Progenitor cell of endocrine pancreas (in vitro differentiated cells): ENCODE measurements around the gene HRH3. TPM values are rescaled to one million over a fixed set of nuclear protein-coding genes. Genes with fewer than 3 reads are reported as not detected.

Source experiments
- DNase-seq: peaks from one replicate; pipeline ENCODE4 v3.0.0; 2021; ENCODE audit warnings: low spot score; ENCODE audit not compliant: unreplicated experiment
- H3K27ac Mint-ChIP-seq: 2 replicates; pipeline ENCODE4 v1.8.0; 2021; ENCODE audit warnings: mild to moderate bottlenecking, moderate library complexity, mixed read lengths
- H3K27me3 Mint-ChIP-seq: 2 replicates; pipeline ENCODE4 v1.8.0; 2021; ENCODE audit warnings: mixed read lengths
- H3K36me3 Mint-ChIP-seq: 2 replicates; pipeline ENCODE4 v1.8.0; 2022; ENCODE audit warnings: mixed read lengths; ENCODE audit not compliant: insufficient read depth
- H3K4me1 Mint-ChIP-seq: 2 replicates; pipeline ENCODE4 v1.8.0; 2021; ENCODE audit warnings: low read depth, mixed read lengths
- H3K4me3 Mint-ChIP-seq: 2 replicates; pipeline ENCODE4 v1.8.0; 2021; ENCODE audit warnings: low read depth, mild to moderate bottlenecking, moderate library complexity, mixed read lengths
- H3K9me3 Mint-ChIP-seq: 2 replicates; pipeline ENCODE4 v1.8.0; 2021; ENCODE audit warnings: low read depth, mixed read lengths
- CTCF ChIP-seq: fragments of 200-600 bp; sonication (generic); IDR thresholded peaks from one replicate; pipeline ENCODE4 v1.5.0; 2021; ENCODE audit warnings: antibody characterized with exemption, mild to moderate bottlenecking; ENCODE audit not compliant: unreplicated experiment
- total RNA-seq: library from RNA; stranded (reverse); gene quantifications from 2 replicates; pipeline ENCODE4 v1.2.1, GENCODE V29; 2021

HRH3 gene
- total RNA-seq, 1 donor from 2014 or later, result 0.10 TPM

- no peak for TF ChIP-seq CTCF
- Mint-ChIP-seq H3K4me3 (no peak overlapping the region), H3K27me3 (peaks cover 18% of the 10 kb centered on the region), H3K4me1 (peaks cover 6% of the 10 kb centered on the region), H3K9me3 (no peaks in the 10 kb centered on the region), H3K36me3 (no peaks in the 10 kb centered on the region), H3K27ac (no peak overlapping the region)
- DNase-seq, result no peak
Observed at GRCh38 chr20:62209850-62210495, 10.1 kb downstream of the HRH3 start.

DNA sequence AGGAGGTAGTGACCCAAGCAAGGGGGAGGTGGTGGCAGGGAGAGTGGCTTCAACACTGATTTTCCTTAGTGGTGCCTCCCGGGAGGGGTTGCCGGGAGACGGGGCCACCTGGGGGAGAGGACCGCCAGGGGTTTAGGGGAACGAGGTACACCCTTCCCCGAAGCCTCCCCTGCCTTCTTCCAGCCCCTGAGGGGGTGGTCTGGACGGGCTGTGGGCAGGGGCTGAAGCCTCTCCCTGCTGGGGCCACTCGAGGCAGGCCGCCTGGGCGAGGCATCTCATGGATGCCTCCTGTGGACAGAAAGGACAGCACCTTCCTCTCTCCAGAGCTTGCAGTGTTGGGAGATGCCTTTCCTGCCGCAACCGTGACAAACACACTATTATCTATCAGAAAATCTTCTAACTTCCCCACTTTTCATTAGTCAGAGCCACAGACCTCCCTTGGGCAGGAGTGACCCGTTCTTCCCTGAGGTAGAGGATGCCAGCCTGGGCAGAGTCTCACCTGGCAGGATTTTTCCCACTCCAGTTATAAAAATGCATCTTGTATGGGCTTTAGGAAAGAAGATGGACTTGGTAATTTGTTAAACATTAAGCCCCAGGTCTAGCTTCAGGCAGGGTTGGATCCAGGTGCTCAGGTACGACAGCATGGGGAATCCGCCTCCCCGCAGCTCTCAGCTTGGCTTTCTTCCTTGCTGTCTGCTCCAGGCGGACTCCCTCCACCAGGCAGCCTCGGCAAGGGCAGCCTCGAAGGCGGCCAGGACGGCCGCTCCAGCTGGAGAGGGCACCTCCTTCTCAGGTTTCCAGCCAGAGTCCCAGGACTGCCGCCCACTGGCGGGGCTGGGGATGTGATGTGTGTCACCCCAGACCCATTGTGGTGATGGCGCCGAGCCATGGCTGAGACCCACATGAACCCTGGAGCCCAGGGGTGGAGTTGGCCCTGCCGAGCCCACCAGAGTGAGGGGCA, 11.0 kb downstream of the HRH3 start:
- Mint-ChIP-seq H3K4me3 (no peak overlapping the region), H3K27ac (no peak overlapping the region), H3K36me3 (no peaks in the 10 kb centered on the region), H3K4me1 (peaks cover 6% of the 10 kb centered on the region), H3K9me3 (no peaks in the 10 kb centered on the region), H3K27me3 (peaks cover 10% of the 10 kb centered on the region)
- TF ChIP-seq CTCF, result no peak
- no peak for DNase-seq

DNA sequence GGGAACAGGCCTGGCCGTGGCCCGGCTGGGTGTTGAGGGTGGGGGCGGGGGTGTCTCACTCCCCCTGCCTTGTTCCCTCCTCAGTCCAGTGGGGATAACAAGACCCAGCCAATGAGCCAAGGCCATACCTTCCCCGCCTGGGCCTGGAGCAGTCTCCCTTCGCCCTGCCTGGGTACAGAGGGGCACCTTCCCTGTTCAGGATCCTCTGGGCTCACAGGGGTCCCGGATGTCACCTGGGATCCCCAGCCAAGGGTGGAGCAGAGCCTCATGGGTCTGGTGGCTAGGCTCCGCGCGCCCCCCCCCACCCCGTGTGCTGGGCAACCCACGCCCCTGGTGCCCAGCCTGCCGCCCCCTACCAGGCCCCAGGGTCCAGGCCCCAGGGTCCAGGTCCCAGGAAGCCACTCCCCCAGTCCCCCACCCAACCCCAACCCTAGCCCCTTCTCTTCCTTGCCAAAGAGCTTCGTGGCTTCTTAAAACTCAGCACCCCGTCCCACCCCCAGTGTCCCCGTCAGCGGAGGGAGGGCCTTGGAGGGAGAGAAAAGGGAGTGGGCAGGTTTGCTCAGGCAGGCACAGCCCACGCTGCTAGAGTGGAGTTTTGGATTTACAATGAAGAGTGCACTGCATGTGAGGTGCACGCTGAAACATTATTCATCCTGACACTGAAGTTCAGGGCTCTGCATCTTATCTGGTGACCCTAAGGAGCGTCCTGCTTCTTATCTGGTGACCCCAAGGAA, 11.8 kb downstream of the HRH3 start:
- Mint-ChIP-seq H3K4me3 (no peak overlapping the region), H3K4me1 (peaks cover 6% of the 10 kb centered on the region), H3K9me3 (no peaks in the 10 kb centered on the region), H3K27ac (no peak overlapping the region), H3K36me3 (no peaks in the 10 kb centered on the region), H3K27me3 (peaks cover 6% of the 10 kb centered on the region)
- TF ChIP-seq CTCF, result no peak
- no peak for DNase-seq

- Mint-ChIP-seq H3K27me3 (peaks cover 3% of the 10 kb centered on the region), H3K9me3 (no peaks in the 10 kb centered on the region), H3K36me3 (peaks cover 3% of the 10 kb centered on the region), H3K4me1 (peaks cover 4% of the 10 kb centered on the region), H3K4me3 (no peak overlapping the region), H3K27ac (no peak overlapping the region)
- DNase-seq, result no peak
- no peak for TF ChIP-seq CTCF
Observed at GRCh38 chr20:62206388-62206775, 13.7 kb downstream of the HRH3 start.

DNA sequence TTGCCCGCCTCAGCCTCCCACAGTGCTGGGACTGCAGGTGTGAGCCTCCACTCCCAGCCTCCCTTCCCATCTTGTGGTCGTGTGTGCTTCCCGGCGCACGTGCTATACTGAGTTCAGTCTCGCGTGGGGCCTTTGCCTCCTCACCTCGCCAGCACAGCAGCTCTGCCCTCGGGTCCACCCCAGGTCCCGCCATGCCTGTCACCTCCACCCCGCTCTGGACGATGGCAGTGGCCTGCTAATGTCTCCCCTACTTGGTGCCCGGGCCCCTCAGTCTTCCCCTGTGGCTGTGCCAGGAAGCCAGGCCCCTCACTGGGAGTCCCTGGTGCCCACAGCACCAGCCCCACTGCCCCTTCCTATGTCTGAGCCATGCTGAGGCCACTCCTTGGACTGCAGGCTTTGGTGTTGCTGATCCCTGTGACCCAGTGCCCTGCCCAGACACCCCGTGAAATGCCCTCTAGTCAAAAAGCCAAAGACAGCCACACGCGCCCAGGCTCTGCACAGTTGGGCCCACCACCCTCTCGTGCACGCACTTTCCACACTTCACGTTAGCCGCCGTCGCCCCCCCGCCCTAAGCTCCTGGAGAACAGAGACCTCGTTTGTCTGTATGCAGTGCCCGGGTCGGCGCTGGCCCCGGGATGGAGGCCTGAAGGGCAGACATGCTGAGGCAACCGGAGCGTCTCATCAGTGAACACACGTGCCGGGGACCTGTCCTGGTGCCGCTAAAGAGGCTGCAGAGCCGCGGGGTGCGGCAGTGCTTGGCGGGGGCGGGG, 14.3 kb downstream of the HRH3 start:
- H3K9me3 Mint-ChIP-seq, result no peaks in the 10 kb centered on the region
- H3K4me1 Mint-ChIP-seq, result peaks cover 4% of the 10 kb centered on the region
- no peak overlapping the region for H3K4me3 Mint-ChIP-seq
- peaks cover 3% of the 10 kb centered on the region for H3K27me3 Mint-ChIP-seq
- H3K27ac Mint-ChIP-seq, result no peak overlapping the region
- H3K36me3 Mint-ChIP-seq, result peaks cover 3% of the 10 kb centered on the region
- no peak for DNase-seq
- no peak for TF ChIP-seq CTCF
